Choroid plexus epithelial cell (primary cell): Measurements from ENCODE around the gene MMP24.

Source experiments
- DNase-seq: peaks from one replicate; pipeline ENCODE4 v3.0.0-alpha.2; 2010; ENCODE audit warnings: low read depth
- H3K4me3 ChIP-seq: 2 replicates; pipeline ENCODE4 v1.5.1; 2011; ENCODE audit warnings: low read depth, mild to moderate bottlenecking, control low read depth, low read length, moderate library complexity
- CTCF ChIP-seq: conservative IDR thresholded peaks from 2 replicates; pipeline ENCODE4 v1.5.1; 2011; ENCODE audit warnings: low read depth, mild to moderate bottlenecking, control low read depth, inconsistent platforms, low read length, moderate library complexity

MMP24 gene

GRCh38 chr20:35206802-35207201 is 19.7 kb upstream of the MMP24 start:
- no peak for DNase-seq
- no peak for TF ChIP-seq CTCF
- no peak overlapping the region for H3K4me3 ChIP-seq

GRCh38 chr20:35207950-35208611 is 18.4 kb upstream of the MMP24 start:
- peak overlapping the region; percentile 17 for H3K4me3 ChIP-seq
- peak; percentile 88 for DNase-seq
- peak; percentile 80 for TF ChIP-seq CTCF

- no peak overlapping the region for H3K4me3 ChIP-seq
- no peak for TF ChIP-seq CTCF
- DNase-seq, result peak; percentile 41
Measured at GRCh38 chr20:35215066-35215956, 11.2 kb upstream of the MMP24 start.

GRCh38 chr20:35216541-35216940 is 9.9 kb upstream of the MMP24 start:
- DNase-seq, result no peak
- no peak for TF ChIP-seq CTCF
- no peak overlapping the region for H3K4me3 ChIP-seq

GRCh38 chr20:35223941-35224340 is 2.5 kb upstream of the MMP24 start:
- DNase-seq, result no peak
- H3K4me3 ChIP-seq, result no peak overlapping the region
- no peak for TF ChIP-seq CTCF

- no peak overlapping the region for H3K4me3 ChIP-seq
- no peak for DNase-seq
Measured at GRCh38 chr20:35224536-35224935, 2.0 kb upstream of the MMP24 start.

More at GRCh38 chr20:35224536-35224935, 2.0 kb upstream of the MMP24 start:
- TF ChIP-seq CTCF, result no peak
